ENCODE measurements around the gene SFTPB.
"Not testable (repeated sequence)": the region's sequence is repeated elsewhere in the genome, so short reads cannot be mapped to it uniquely, and the experiment has no call there.

Gene SFTPB

DNA sequence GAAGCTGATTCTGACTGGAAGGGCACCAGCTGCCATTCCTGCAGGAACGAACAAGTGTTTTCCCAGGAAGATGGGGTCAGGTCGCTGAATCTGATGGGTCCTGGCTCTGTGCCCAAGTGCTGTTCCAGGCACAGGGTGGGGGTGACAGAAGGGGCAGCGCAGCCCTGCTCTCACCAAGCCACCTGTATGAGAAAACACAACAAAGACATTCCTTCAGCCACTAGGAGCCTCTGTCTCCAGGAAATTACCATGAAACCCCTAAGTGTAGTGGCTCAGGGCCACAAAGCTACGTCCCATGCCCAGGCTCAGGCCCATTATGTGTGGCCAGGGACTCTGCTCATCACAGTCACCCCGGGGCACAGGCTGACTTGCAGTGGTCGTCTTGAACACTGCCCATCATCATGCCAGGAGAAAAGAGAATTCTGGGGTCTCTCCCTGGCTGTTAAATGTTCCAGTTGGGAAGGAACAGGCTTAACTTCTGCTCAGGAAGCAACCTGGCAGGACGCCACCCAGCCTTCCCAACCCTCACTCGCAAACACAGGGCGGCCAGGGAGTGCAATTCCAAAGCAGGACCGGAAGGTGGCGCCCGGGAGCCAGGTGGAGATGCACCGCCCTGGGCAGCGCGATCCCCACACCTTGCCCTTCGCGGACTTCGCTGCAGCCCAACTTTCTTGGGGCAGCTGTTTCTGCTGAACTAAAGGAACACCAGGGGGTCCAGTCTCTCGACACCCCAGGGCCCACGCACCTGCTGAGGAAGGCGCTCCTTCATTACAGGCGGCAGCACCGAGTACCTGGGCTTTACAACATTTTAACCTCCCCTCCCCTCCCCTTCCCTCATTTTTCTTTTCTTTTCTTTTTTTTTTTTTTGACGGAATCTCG is 11.0 kb upstream of the SFTPB start:
- in situ Hi-C loops (cut with MboI; ENCODE audit: low sequenced_read_pairs) = no loop called here

DNA sequence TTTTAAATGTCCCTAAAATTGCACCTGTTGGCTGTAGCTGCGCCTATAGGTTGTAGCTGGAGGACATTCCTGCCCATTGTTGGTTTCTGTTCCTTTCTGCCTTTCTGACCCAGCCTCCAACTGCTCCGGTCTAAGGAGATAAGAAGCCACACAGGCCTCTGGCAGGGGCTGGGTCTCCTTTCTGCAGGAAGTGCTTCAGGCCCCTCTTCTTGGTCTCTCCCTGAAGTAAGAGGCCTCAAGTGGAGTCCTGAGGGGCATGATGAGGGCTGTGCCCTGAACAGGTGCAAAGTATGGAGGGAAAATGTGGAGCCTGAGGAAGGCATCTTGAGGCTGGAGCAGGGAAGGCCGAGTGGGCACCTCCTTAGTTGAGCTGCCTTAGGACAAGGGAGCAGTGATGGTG is 10.4 kb upstream of the SFTPB start:
- in situ Hi-C loops (cut with MboI; ENCODE audit: low sequenced_read_pairs) = no loop called here

DNA sequence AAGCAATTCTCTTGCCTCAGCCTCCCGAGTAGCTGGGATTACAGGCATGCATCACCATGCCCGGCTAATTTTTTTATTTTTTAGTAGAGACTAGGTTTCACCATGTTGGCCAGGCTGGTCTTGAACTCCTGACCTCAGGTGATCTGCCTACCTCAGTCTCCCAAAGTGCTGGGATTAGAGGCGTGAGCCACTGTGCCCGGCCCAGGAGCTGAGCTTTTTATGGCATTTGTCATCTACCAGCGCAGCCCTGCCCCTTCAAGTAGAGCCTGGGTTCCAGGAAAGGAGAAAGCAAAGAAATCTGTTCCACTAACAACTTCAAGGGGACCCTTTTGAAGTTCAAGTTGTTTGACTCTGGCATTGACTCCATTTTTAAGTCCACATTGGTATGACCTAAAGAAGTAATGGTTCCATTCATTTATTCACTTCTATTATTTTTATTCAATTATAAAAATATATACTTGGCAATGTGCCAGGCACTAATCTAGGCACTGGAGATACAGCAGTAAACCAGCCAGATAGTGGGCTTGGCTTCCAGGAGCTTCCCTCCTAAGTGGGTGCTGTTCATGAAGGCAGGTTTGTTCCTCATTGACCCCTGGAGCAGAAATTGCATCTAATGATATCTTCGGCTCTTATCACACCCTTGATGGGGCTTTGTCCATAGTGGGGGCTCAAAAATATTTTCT is 8.0 kb upstream of the SFTPB start:
- in situ Hi-C loops (cut with MboI; ENCODE audit: low sequenced_read_pairs) = no loop called here

DNA sequence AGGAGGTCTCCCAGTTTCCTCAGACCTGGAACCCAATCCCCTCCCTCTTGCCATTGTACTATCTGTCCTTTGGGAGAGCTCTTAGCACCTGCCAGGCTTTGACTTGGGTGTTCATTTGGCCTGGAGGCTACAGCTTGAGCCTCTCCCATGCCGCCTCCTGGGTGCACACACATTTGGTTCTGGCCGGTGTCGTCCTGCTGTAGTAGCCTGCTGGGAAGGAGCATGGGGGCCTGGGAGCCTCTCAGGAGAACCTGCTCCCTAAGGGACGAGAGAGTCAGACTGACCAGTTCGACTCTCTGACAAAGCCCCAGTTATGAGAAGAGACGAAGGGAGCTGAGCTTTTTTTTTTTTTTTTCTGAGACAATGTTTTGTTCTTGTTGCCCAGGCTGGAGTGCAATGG is 7.4 kb upstream of the SFTPB start:
- in situ Hi-C loops (cut with MboI; ENCODE audit: low sequenced_read_pairs) = no loop called here

DNA sequence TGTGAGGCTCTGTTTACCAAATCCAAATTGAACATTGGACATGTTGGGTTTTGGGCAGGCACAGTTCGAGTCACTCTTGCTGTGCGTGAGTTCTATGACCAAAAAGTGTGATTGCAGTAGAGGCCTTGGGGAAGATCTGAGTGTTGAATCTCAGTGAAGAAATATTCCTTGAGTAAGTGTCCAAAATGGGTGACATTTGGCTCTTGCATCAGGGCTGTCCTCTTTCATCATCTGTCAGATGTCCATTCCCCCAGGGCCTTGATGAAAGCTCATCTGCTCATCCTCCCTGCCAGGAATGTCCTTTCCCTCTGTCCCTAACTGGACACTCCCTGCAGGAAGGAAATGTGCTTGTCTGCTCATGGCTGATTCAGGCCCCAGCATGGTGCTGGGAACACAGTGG is 6.4 kb upstream of the SFTPB start:
- in situ Hi-C loops (cut with MboI; ENCODE audit: low sequenced_read_pairs) = no loop called here

DNA sequence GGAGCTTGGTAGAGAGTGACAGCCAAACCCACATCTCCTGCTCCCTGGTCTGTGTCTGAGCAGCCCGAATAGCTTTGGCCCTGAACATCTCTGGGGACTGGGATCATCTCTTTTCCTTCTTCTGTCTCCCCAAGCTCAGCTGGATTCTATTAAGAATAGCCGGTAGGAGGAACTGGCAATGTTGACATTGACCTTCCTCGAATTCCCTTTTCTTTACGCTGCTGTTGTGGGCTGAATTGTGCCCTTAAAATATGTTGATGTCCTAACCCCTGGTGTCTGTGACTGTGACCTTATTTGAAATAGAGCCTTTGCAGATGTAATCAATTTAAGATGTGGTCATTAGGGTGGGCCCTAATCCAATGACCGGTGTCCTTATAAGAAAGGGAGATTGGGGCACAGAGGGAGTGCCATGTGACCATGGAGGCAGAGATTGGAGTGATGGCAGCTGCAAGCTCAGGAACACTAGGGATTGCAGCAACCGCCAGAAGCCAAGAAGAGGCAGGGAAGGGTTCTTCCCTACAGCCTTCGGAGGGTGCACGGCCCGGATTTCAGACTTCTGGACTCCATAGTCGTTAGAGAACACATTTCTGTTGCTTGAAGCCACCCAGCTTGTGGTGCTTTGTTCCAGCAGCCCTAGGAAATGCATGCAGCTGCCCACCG is 5.8 kb upstream of the SFTPB start:
- in situ Hi-C loops (cut with MboI; ENCODE audit: low sequenced_read_pairs) = no loop called here

DNA sequence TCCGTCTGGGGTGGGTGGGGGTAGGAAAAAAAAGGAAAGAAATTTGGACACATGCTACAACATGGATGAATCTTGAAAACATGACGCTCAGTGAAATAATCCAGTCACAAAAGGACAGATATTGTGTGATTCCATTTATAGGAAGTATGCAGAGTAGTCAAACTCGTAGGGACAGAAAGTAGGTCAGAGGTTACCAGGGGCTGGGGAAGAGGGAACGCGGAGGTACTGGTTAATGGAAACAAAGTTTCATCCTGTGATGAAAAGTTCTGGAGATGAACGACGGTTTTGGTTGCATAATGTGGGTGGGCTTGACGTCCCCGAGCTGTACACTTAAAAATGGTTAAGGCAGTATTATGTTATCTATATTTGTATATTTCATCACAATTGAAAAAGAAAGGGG is 4.5 kb upstream of the SFTPB start:
- in situ Hi-C loops (cut with MboI; ENCODE audit: low sequenced_read_pairs) = no loop called here

DNA sequence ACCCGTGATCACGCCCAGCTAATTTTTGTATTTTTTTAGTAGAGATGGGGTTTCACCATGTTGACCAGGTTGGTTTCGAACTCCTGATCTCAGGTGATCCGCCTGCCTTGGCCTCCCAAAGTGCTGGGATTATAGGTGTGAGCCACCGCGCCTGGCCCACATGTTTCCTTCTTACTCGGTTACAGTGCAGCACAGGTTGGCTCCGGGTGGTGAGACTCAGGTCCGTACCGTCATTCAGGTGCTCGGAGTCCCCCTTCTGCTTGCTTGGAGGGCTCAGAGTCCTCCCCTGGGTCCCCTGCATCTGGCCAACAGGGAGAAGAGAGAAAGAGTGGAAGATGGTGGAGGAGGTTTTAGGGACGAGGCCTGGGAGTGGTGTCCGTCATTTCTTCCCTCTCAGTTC is 2.4 kb upstream of the SFTPB start:
- in situ Hi-C loops (cut with MboI; ENCODE audit: low sequenced_read_pairs) = not testable (repeated sequence)

DNA sequence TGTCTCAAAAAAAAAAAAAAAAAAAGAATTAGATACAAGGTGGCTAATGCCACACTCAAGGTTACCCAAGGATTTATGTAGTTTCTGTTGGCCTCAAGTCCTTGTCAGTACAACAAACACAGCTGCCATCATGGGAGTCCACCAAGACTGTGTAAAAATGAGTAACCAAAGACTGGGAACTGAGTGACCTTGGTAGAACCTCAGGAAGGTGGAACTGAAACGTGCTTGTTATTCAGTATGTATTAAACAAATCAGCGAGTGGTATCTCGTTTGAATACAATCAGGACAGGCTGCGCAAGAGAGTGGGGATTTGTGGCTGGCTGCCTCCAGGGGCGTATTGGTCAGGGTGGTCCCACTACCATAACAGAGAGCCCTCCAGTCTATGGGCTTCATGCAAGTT is 1.6 kb upstream of the SFTPB start:
- in situ Hi-C loops (cut with MboI; ENCODE audit: low sequenced_read_pairs) = no loop called here

DNA sequence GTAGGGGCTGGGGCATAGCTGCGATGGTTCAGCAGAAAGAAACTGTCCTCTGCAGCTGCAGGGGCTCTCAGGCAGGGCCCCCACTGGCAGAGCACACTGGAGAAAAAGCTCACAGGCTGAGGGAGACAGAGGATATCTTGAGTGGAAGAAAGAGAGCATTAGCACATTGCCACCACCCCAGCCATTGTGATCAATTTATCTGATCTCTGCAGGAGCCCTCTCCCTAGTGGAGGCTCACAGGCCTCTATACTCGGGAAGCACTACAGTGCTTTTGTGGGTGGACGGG is 801 bp upstream of the SFTPB start:
- in situ Hi-C loops (cut with MboI; ENCODE audit: low sequenced_read_pairs) = no loop called here

DNA sequence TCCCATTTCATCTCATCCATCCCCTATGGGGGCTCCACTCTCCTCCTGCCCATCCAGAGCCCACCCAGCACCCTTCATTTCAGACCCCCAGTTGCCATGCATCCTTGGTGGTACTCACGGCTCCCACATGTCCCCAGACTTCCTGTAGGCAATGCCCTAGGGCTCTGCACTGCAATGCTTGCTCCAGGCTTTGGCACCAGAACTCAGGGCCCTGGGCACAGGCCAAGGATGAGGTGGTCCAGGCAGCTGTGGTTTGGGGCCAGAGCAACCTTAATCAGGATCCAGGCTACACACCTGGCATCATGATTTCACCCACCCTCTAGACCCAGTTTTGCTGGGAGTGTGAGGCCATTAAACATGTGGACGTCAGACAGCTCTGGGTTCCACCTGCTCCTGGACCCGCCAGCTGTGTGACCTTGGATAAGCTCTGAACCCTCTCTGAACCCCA is 414 bp downstream of the SFTPB start:
- in situ Hi-C loops (cut with MboI; ENCODE audit: low sequenced_read_pairs) = no loop called here

DNA sequence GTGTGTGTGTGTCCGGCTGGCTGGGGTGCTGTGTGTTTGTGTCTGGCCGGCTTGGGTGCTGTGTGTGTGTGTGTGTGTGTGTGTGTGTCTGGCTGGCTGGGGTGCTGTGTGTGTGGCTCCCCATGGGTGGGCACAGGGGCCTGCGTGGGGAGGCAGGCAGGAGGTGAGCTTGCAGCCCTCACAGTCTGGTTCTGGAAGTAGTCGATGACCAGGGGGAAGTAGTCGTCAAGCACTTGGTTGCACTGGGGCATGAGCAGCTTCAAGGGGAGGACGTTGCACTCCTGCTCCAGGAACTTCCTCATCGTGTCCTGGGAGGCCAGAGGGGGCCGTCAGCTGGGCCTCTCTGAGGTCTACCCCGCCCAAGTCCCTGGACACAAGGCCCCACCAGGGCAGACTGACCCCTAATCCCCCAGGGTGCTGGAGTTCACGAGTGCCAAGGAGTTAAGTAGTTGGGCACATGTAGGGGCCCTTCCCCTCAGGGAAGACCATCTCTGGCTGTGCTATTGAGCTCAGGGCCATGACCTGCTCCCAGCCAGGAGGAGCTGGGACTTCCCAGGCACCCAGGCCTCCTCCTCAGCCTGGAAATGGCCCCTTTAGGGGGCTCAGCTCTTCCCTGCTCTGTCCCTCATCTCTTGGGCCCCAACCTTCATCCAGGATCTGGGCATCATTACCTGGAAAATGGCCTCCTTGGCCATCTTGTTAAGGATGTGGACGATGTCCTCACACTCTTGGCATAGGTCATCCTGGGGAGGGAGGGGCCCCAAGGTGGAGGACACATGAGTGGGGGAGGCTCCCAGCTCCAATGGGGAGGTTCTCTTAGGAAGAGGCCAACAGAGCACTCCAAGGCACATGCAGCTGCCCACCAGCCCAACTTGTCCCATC is 1.3 kb downstream of the SFTPB start:
- in situ Hi-C loops (cut with MboI; ENCODE audit: low sequenced_read_pairs) = no loop called here

DNA sequence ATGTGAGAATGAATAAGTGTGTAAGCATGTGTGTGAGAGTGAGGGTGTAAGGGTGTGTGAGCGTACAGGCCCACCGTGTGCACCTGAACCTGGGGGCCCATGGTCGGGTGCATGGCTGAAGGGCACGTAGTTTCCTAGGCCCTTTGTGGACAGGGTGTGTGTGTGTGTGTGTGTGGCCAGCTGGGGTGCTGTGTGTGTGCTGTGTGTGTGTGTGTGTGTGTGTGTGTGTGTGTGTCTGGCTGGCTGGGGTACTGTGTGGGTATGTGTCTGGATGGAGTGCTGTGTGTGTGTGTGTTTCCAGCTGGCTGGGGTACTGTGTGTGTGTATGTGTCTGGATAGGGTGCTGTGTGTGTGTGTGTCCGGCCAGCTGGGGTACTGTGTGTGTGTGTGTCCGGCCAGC is 2.0 kb downstream of the SFTPB start:
- in situ Hi-C loops (cut with MboI; ENCODE audit: low sequenced_read_pairs) = no loop called here

DNA sequence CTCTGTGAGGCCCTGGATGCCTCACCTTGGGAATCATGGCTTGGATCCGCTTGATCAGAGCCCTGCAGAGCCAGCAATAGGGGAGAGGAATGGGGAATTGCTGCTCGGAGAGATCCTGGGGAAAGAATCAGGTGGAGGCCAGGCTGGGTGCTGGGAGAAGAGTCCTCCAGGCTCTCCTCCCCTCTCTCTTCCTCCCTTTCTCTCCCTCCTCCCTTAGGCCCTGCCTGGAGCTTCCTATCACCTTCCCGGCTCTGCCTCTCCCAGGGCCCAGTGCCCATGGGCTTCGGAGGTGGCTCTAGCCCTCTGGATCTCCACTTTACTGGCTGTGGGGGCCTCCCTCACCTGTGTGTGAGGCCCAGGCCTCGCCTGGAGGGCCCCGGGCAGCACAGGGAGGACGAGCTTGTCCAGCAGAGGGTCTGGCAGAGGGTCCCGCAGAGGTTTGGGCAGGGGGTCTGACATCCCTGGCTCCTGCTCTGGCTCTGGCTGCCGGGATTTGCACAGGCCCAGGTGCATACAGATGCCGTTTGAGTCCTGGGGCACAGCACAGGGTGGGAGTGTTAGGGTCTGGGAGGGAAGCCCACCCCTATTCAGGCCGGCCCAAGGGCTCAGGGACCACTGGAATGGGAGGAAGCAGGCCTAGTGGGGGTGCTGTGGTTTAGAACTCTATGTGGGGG is 2.6 kb downstream of the SFTPB start:
- in situ Hi-C loops (cut with MboI; ENCODE audit: low sequenced_read_pairs) = no loop called here

DNA sequence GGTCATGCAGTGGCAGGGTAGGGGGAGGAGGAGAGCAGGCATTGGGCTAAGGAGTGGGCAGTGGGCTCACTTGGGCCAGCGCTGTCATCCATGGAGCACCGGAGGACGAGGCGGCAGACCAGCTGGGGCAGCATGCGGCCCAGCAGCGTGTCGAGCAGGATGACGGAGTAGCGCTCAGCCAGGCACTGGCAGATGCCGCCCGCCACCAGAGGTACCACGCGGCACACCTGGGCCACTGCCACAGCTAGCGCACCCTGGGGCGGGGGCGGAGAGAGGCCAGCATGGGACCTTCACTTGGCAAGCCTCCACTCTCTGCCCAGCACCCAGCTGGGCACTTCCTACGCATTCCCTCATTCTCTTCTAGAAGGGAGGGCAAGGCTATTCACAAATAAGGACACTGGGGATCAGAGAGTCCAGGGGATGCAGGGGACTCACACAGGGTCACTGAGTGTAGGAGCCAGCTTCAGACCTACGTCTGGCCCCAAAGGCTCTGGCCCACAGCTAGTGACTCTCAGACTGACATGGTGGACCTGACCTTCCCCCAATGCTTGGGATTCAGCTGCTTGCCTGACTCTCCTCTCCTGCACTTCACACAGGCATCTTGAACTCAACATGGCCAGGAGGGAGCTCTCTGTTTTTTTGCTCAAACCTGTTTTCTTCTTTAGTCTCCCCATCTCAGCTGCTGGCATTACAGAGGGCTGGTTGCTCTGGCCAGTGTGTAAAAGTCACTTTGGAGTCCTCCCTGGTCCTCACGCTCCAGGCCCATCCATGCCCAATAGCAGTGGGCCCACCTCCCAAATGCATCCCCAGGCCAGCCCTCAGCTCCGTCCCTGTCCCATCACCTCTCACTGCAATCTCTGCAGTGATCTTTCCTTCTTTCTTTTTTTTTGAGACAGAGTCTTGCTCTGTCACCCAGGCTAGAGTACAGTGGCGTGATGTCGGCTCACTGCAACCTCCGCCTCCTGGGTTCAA is 4.1 kb downstream of the SFTPB start:
- in situ Hi-C loops (cut with MboI; ENCODE audit: low sequenced_read_pairs) = no loop called here

DNA sequence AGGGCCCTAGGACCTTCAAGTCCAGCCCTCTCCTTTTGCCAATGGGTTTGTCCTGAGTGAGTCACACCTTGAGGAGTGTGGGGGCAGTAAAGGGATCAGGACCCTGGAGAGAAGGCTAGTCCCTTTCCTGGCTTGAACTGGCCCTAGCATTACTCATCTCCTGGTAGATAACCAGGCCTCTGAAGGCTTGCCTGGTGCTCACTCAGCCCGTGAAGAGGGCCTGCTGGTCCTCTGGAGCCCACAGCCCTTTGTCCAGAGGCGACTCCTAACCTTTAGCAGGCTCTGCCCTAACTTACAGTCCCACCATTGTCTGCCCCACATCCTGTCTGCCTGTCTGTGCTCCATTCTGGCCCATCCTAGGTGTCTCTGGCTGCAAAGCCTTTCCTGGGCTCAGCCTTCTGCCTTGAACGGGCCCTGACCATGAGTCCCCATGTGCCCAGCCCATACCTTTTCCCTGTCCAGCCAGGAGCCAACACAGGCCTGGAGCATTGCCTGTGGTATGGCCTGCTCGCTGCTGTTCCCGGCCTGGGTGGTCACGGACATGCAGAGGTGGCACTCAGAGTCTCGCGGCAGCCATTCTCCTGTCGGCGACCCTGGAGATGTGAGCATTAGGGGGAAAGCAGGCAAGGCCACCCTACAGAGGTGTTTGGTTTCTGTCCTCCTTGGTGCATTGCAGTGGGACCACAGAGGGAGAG is 5.0 kb downstream of the SFTPB start:
- in situ Hi-C loops (cut with MboI; ENCODE audit: low sequenced_read_pairs) = no loop called here

DNA sequence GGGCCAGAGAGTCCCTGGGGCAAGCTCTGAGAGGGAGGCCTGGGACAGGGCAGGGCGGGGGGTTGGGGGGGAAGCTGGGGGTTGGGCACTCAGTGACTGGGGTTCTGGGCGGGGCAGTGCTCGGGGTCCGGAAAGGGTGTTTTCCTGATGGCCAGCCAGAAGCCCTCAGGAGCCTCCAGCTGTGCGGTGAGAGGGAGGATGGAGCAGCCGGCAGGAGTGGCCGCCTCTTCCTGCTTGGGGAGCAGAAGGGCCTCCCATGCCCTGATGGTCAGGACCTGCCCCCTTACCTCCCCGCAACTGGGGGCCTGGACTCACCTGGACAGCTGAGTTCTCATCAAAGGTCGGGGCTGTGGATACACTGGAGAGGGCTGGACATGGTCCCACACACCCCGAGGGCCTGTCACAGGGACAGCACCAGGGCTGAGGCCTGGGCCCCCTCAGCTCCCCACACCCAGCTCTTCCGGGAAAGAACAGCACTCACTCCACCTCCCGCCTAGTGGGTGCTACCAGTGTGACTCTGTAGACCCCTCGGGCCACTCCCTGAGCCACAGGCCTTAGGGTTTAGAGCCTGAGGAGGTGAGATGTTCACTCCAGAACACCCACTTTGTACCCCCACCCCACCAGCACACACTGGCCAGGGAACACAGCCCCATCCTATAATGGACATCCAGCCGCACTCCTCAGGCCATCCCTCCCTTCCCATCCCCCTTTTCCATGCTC is 6.7 kb downstream of the SFTPB start:
- in situ Hi-C loops (cut with MboI; ENCODE audit: low sequenced_read_pairs) = no loop called here

DNA sequence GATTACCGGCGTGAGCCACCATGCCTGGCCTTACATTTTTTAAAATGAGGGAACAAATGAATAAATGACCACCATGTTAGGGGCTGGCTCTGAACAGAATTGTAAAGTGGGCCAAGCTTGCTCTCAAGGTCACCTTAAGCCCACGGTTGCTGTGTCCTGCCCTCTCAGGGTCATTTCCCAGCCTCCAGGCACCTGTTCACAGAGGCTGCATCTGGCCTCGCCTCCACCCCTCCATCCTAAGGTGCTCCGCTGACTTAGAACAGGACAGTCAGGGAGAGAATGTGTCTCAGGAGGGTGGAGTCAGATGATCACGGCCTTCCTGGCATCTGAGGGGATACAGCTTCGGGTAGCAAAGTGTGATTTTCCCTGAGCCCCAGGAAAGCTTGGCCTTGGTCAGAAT is 7.3 kb downstream of the SFTPB start:
- in situ Hi-C loops (cut with MboI; ENCODE audit: low sequenced_read_pairs) = no loop called here

Measured in HL-60/S4 treated with phorbol 12-myristate 13-acetate at 8.2 ng/mL for 4 days and 3 days (cell line).